GM19438 (cell line): ENCODE data around the gene SEC23IP.
"Not testable (repeated sequence)": the region's sequence is repeated elsewhere in the genome, so short reads cannot be mapped to it uniquely, and the experiment has no call there.

Source experiments
- ATAC-seq: cut with Tn5 transposase; IDR thresholded peaks from one replicate; pipeline ENCODE4 v1.9.1; 2021; ENCODE audit warnings: low read depth; ENCODE audit not compliant: unreplicated experiment

SEC23IP gene

DNA sequence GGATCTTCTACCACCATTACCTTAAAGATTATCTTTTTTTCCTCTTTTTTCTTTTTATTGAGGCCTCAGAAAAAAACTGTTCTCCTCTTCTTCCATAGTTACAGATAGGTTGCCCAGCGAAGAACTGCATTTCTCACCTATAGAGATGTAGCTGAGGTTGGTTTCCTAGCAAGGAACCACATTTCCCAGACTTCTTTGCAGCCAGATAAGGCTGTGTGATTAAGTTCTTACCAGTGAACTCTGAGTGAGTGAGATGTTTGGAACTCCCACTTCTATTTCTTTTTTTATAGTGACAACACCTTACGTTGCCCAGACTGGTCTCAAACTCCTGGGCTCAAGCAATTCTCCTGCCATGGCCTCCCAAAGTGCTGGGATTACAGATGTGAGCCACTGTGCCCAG lies 14.0 kb upstream of the SEC23IP start:
- no peak for ATAC-seq

DNA sequence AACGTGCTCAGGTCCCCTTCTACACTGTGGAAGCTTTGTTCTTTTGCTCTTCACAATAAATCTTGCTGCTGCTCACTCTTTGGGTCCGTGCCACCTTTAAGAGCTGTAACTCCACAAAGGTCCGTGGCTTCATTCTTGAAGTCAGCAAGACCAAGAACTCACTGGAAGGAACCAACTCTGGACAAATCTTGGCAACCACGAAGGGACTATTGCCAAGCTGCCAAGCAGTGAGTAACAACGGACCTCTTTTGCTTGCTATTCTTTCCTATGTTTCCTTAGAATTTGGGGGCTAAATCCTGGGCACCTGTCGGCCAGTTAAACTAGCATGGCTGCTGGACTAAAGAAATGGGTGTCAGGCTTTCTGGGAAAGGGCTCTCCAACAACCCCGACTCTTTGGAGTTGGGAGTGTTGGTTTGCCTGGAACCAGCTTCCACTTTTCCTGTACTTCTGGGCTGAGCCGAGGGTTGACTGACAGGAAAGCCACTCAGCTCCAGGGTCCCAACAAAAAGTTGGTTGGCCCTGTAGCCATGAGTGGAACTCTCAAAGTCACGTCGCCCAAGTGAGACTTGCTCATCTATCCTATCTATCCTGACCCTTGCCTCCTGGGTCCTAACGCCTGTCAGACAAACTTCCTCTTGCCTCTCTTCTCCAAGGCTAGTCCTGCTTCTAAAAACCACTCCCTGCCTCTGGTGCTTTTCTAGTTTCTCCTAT lies 8.5 kb upstream of the SEC23IP start:
- ATAC-seq, result not testable (repeated sequence)

DNA sequence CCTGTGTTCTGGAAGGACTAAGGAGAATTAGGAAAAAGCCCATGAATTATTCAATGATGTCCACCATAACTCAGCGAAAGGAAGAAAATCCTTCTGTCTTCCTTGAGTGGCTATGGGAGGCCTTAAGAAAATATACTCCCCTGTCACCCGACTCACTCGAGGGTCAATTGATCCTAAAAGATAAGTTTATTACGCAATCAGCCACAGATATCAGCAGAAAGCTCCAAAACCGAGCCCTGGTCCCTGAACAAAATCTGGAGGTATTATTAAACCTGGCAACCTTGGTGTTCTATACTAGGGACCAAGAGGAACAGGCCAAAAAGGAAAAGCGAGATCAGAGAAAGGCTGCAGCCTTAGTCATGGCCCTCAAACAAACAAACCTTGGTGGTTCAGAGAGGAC lies 6.5 kb upstream of the SEC23IP start:
- not testable (repeated sequence) for ATAC-seq

DNA sequence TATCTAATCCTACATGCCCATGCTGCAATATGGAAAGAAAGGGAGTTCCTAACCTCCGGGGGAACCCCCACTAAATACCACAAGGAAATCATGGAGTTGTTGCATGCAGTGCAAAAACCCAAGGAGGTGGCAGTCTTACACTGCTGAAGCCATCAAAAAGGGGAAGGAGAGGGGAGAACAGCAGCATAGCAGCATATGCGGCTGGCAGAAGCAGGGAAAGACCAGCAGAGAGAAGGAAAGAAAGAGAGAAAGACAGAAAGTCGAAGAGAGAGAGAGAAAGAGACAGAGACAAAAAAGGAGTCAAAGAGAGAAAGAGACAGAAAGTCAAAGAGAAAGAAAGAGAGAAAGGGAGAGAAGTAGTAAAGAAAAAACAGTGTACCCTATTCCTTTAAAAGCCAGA lies 3.8 kb upstream of the SEC23IP start:
- ATAC-seq, result not testable (repeated sequence)

DNA sequence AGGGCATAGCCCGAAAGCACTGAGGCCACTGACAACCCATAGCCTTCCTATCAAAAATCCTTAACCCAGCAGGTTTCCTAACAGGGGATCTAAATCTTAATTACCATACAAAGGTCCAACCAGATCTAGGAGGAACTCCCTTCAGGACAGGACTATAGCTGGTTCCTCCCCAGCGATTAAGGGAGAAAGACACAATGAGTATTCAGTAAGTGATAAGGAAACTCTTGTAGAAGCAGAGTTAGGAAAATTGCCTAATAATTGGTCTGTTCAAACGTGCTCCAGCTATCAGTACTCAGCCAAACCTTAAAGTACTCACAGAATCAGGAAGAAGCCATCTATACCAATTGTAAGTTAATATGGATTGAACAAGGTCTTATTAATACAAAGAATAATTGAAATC lies 3.3 kb upstream of the SEC23IP start:
- not testable (repeated sequence) for ATAC-seq

DNA sequence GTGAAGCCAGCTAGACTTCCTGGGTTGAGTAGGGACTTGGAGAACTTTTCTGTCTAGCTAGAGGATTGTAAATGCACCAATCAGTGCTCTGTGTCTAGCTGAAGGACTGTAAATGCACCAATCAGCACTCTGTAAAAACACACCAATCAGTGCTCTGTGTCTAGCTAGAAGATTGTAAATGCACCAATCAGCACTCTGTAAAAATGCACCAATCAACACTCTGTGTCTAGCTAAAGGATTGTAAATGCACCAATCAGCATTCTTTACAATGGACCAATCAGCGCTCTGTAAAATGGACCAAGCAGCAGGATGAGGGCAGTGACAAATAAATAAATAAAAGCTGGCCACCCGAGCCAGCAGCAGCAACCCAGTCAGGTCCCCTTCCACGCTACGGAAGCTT lies 2.2 kb upstream of the SEC23IP start:
- ATAC-seq, result not testable (repeated sequence)

DNA sequence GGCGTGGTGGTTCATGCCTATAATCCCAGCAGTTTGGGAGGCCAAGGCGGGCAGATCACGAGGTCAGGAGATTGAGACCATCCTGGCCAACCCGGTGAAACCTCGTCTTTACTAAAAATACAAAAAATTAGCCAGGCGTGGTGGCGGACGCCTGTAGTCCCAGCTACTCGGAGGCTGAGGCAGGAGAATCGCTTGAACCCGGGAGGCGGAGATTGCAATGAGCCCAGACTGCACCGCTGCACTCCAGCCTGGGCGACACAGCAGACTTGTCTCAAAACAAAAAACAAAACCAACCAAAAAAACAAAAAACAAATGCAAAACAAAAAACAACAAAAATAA lies 712 bp upstream of the SEC23IP start:
- ATAC-seq, result not testable (repeated sequence)

DNA sequence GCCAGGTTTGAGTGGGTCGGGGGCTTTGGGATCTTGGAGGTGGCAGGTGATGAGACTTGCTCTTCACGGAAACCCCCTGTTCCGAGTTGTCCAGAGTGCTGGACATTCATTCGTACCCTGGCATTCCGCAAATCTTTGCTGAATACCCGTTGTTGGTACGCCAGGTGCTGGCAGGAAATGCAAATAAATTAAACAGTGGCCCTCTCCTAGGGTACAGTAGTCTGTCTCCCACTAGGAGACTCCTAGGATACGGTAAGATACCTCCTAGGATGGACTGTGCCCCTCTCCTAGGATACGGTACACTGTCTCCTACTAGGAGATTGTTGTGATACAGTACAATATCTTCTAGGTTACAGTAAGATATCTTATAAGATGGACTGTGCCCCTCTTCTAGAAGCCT lies 544 bp downstream of the SEC23IP start:
- ATAC-seq, result no peak

DNA sequence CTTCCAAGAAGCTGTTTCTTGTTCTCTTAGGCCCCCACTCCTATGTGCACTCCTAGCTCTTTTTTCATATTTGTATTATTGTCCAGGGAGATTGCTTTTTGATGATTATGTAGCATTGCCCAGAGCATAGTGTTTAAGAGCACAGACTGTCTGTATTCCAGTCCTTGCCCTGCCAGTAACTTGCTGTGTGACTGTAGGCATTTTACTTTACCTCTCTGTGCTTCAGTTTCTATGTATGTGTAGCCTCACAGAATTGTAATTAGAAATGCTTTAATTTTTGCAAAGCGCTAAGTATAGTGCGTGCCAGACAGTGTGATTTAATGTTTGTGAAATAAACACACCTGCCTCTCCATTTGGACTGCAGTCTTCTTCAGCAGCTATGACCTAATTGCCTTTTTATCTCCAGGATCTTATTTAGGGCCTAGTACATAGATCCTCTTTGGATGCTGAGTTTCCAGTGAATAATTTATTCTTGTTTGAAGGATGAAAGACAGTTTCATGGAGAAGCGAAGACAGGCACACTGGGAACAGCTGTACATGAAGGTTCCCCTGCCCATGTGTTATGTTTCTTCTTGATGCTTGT lies 1.4 kb downstream of the SEC23IP start:
- no peak for ATAC-seq

DNA sequence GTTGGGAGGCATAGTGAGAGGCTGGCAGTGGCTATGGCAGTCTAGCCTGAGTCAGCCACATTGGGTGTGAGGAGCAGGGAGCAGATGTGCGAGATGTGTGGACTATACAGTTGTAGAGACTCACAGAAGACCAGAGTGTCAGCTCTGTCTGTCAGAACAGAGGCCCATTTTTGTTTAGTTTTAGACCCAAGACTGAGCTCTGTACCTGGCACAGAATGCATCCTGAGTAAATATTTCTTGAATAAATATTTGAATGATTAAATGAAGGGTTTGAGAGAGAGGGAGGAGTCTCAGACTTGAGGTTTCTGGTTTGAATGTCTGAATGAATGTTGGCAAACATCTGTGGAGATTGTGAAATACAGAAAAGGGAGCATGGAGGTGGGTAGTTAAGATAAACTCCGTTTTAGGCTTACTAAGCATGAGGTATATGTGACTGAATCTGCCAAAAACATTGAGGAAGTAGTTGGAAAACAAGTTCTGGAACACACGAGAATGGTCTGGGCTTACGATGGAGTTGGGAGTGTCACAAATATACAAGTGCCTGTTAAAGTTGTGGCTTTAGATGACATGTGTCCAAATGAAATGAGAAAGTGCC lies 3.6 kb downstream of the SEC23IP start:
- no peak for ATAC-seq

DNA sequence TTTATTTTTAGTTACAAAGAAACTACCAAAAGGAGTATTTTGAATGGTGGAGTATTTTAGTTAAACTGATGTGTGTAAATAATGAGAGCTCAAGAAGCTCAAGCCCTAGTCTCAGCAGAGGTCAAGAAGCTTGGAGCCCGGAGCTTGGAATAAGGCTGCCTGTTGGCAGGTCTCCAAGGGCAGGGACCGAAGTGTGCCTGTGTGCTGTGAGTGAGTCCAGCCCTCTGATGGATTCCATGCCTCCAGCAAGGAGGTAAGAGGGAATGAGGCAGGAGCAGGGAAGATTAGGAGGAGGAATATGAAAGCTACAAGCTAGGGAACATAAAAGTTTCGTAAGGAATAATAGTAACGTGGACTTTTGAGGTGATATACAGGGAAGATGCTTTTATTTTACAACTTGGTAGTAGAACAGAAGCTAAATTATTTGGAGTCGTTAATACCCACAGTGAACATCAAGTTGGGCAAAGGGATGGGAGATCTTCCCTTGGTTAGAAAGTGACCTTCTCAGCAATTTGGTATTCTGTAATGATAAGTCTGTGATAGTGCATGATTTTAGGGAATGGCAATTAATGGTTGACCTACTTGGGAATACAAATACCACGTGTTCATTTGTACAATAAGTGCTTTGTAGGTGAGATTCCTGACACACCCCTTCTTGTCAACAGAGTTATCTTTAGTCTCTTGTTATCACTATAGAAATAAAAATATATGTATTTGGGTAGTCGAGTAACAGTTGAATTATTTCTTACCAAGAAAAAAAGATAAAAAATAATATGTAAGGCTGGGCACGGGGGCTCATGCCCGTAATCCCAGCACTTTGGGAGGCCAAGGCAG lies 4.6 kb downstream of the SEC23IP start:
- ATAC-seq, result no peak

DNA sequence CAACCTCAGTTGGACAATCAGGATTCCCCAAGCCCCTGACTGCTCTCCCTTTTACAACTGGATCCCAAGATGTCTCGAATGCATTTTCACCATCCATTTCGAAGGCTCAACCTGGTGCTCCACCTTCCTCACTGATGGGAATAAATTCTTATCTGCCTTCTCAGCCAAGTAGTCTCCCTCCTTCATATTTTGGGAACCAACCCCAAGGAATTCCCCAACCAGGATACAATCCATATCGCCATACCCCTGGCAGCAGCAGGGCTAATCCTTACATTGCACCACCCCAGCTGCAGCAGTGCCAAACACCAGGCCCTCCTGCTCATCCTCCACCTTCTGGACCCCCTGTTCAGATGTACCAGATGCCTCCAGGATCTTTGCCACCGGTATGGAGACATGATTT lies 6.0 kb downstream of the SEC23IP start:
- ATAC-seq, result no peak

DNA sequence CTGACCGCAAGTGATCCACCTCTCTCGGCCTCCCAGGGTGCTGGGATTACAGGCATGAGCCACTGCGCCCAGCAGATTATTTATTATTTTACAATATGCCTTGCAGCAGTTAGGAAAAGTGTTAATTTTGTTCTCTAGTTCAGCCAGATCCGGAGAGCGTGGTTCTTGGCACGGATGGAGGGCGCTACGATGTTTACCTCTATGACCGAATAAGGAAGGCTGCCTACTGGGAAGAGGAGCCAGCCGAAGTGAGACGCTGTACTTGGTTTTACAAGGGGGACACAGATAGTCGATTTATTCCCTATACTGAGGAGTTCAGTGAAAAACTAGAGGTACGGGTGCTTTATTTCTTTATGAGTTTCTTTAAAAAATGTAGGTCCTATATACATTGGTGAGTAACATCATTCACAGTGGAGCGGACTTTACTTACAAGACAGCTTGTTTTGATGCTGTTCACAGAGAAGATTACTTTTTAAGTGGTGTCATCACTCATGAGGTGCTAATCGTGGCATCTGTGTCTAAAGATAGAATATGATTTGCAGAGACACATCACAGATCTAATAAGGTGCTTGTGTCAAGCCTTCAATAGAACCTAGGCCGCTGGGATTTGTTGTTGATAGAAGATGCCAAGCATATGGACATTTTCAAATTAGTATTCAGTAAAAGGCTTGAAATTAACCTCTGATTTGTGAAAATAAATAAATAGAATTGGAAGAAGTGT lies 11.6 kb downstream of the SEC23IP start:
- ATAC-seq, result no peak

DNA sequence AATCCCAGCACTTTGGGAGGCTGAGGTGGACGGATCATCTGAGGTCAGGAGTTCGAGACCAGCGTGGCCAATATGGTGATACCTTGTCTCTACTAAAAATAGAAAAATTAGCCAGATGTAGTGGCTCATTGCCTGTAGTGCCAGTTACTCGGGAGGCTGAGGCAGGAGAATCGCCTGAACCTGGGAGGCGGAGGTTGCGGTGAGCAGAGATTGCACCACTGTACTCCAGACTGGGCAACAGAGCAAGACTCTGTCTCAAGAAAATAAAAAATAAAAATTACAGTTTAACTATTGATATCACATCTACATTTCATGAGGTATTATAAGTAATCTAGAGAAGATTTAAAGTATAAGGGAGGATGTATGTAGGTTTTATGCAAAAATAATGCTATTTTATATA lies 15.2 kb downstream of the SEC23IP start:
- not testable (repeated sequence) for ATAC-seq

DNA sequence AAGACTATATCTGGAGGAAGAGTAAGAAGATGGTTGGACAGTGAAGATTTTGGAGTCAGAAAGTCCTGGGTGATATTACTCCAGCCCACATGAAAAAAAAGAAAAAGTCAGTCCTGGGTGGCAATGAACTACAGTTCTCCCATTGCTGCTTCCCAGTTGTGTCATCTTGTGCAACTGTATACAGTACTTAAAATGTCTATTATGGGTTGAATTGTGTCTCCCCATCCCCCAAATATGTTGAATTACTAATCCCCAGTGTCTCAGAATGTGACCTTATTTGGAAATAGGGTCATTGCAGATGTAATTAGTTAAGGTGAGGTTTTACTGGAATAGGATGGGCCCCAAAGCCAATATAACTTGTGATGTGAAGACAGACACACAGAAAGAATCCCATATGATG lies 15.6 kb downstream of the SEC23IP start:
- ATAC-seq, result no peak

DNA sequence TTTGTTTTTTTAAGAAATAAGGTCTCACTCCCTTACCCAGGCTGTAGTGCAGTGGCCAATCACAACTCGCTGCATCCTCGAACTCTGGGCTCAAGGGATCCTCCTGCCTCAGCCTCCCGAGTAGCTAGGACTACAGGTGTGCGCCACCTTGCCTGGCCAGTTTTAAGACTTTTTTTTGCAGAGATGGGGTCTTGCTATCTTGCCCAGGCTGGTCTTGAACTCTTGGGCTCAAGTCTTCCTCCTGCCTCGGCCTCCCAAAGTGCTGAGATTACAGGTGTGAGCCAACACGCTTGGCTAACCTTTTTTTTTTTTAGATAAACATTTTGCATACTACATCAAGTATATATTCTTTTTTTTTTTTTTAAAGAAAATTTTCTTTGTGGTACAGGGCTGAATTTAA lies 18.2 kb downstream of the SEC23IP start:
- no peak for ATAC-seq

DNA sequence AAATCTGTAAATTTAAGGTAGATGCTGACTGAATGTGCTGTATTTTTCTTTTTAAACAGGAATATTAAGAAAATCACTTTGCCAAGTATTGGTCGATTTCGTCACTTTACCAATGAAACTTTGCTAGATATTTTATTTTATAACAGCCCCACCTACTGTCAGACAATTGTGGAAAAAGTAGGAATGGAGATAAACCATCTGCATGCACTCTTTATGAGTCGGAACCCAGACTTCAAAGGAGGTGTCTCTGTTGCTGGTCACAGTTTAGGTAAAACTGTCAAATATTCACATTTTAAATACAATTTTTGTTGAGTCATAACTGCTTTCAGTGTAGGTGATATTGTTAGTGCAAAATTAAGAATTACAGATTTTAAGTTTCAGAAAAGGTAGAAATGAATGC lies 25.2 kb downstream of the SEC23IP start:
- no peak for ATAC-seq

DNA sequence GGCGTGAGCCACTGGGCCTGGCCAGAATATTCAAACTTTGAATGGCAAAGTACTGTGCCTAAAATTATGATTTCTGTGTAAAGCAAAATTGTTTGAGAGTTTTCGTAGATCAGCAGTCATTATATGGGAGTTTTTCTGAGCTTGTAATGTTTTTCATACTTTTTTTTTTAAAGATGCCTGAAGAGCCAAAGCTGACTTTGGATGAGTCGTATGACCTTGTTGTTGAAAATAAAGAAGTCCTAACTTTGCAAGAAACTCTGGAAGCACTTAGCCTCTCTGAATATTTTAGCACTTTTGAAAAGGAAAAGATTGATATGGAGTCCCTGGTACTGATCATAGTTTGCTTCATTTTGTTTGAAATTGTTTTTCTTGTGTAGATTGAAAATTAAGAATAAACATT lies 26.7 kb downstream of the SEC23IP start:
- ATAC-seq, result no peak

DNA sequence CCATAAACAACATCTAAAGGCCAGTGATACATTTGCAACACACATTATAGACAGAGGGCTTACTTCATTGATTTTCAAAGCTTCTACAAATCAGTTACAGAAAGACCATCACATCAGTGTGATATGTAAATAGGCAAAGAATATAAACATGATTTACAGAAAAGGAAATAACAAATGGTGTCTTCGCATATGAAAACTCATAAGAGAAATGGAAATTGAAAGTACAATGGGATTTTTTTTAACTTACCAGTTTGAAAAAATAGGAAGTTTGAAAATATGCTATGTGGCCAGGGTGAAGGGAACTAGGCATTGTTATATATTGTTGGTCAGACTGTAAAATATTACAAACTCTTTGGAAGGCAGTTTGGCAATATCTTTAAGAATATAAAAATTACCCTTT lies 27.3 kb downstream of the SEC23IP start:
- no peak for ATAC-seq

DNA sequence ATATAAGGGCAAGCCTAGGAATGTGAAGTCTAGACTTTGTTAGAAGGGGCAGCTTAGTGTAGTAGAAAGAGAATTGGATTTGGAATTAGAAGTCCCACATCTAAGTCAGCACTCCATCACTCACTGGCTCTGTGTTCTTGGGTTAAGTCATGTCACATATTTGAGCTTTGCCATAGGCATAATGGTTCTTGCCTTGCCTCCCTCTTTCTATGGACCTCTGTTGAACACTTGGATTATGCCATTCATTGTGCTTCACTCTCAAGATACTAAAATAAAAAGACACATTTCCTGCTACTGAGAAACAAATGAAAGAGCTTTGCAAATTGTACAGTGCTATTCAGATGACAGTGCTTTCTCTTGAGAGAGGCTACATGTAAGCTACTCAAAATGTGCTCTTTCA lies 35.9 kb downstream of the SEC23IP start:
- ATAC-seq, result no peak

DNA sequence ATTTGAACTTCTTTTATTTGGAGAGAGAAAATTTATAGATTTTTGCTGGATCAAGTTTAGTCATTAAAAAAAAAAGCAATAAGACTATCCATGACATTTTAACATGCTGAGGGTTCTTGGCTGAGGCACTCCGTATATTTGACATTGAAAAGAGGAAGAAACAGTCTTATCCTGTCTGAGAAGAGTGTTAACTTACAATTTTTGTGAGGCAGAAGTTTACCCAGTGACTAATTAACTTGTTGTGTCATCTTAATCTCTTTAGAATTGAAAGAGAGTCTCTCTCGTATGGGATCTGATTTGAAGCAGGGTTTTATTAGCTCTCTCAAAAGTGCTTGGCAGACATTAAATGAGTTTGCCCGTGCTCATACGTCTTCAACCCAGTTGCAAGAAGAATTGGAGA lies 39.3 kb downstream of the SEC23IP start:
- ATAC-seq, result no peak
